Gastrocnemius medialis (tissue), 4 donors: ENCODE data around the gene MEGF8. TPM values are rescaled to one million over a fixed set of nuclear protein-coding genes. Genes with fewer than 3 reads are reported as not detected.

Experiments used
- ATAC-seq, 2 donors: fragments of 150-250 bp; one replicate each; pipeline ENCODE4 v1.9.1; 2016
- DNase-seq, 2 donors: peaks; one replicate each; pipeline ENCODE4 v3.0.0-alpha.2; 2019
- H3K27ac ChIP-seq, 4 donors: fragments of 200-600 bp; sonication (generic); 1 replicate in 1 of 4; 2 replicates in 3 of 4; pipeline ENCODE4 v1.5.1; 2016 to 2018; ENCODE audit warnings: mild to moderate bottlenecking in 2 of 4, moderate library complexity in 1 of 4
- H3K27me3 ChIP-seq, 3 donors: fragments of 200-600 bp; sonication (generic) in 2 of 3; 1 replicate in 1 of 3; 2 replicates in 2 of 3; pipeline versions ENCODE4 v1.5.1 to v1.6.0; 2016 to 2019; ENCODE audit warnings: mild to moderate bottlenecking in 1 of 3, moderate library complexity in 1 of 3
- H3K36me3 ChIP-seq, 2 donors: fragments of 200-600 bp; sonication (generic) in 1 of 2; one replicate each; pipeline ENCODE4 v1.5.1; 2017 to 2018
- H3K4me1 ChIP-seq, 2 donors: fragments of 200-600 bp; sonication (generic) in 1 of 2; one replicate each; pipeline ENCODE4 v1.5.1; 2016 to 2017; ENCODE audit warnings: mild to moderate bottlenecking in 2 of 2
- H3K4me3 ChIP-seq, 4 donors: fragments of 200-600 bp; sonication (generic) in 3 of 4; 1 replicate in 1 of 4; 2 replicates in 3 of 4; pipeline ENCODE4 v1.5.1; 2016 to 2019; ENCODE audit warnings: mild to moderate bottlenecking in 2 of 4
- H3K9me3 ChIP-seq, 3 donors: fragments of 200-600 bp; sonication (generic) in 2 of 3; 1 replicate in 1 of 3; 2 replicates in 2 of 3; pipeline ENCODE4 v1.5.1; 2016 to 2019
- POLR2A ChIP-seq, 2 donors: fragments of 450-650 bp; IDR thresholded peaks; one replicate each; pipeline ENCODE4 v1.6.1; 2017; ENCODE audit warnings: antibody characterized with exemption in 2 of 2, mild to moderate bottlenecking in 2 of 2, moderate library complexity in 2 of 2
- in situ Hi-C, 4 donors: fragments of 200-750 bp; cut with MboI; loops; one replicate each; pipeline versions ENCODE4 v1.15.0 to v1.8.0; 2017; ENCODE audit warnings: low sequenced_read_pairs in 4 of 4
- intact Hi-C: fragments of 100-400 bp; cut with DNase I; formaldehyde crosslinking; loops from one replicate; pipeline ENCODE4 v1.15.1; 2023; ENCODE audit warnings: low total_unique reads
- total RNA-seq, 4 donors: library from RNA; depleted of rRNA; stranded (reverse); fragments of >200 nt; gene quantifications; one replicate each; pipeline versions ENCODE4 v1.1.0 to v1.2.3, GENCODE V29; 2016
- TF ChIP-seq, protein P1 (sequence below), 5 experiments: fragments of 450-650 bp in 3 of 5; fragments of 200-600 bp in 2 of 5; sonication (generic) in 2 of 5; IDR thresholded peaks in 4 of 5; conservative IDR thresholded peaks in 1 of 5; 1 replicate in 4 of 5; 2 replicates in 1 of 5; pipeline ENCODE4 v1.5.1; 2016 to 2019; ENCODE audit warnings: antibody characterized with exemption in 5 of 5, mild to moderate bottlenecking in 3 of 5, moderate library complexity in 3 of 5

Gene MEGF8
- total RNA-seq, 4 donors from 2014 or later = 7.3 to 12.3 (median 10.3) TPM

- intact Hi-C loops (no loop called here), in situ Hi-C loops (no loop called here)
- H3K4me3 ChIP-seq = no peak overlapping the region
- H3K27me3 ChIP-seq = no peaks in the 10 kb centered on the region
- H3K4me1 ChIP-seq = peaks cover 0 to 4% of the 10 kb centered on the region in 2 donors
- H3K27ac ChIP-seq = no peak overlapping the region
- ATAC-seq (no peak), DNase-seq (no peak)
- TF ChIP-seq, protein P1, sequence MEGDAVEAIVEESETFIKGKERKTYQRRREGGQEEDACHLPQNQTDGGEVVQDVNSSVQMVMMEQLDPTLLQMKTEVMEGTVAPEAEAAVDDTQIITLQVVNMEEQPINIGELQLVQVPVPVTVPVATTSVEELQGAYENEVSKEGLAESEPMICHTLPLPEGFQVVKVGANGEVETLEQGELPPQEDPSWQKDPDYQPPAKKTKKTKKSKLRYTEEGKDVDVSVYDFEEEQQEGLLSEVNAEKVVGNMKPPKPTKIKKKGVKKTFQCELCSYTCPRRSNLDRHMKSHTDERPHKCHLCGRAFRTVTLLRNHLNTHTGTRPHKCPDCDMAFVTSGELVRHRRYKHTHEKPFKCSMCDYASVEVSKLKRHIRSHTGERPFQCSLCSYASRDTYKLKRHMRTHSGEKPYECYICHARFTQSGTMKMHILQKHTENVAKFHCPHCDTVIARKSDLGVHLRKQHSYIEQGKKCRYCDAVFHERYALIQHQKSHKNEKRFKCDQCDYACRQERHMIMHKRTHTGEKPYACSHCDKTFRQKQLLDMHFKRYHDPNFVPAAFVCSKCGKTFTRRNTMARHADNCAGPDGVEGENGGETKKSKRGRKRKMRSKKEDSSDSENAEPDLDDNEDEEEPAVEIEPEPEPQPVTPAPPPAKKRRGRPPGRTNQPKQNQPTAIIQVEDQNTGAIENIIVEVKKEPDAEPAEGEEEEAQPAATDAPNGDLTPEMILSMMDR (IDR thresholded peaks at IDR 0.05 in 4 of 5, conservative IDR thresholded peaks at IDR 0.05 in 1 of 5) = no peak
- TF ChIP-seq POLR2A (IDR thresholded peaks at IDR 0.05) = no peak
- no peaks in the 10 kb centered on the region for H3K9me3 ChIP-seq
- H3K36me3 ChIP-seq = no peaks in the 10 kb centered on the region
Measured at GRCh38 chr19:42370626-42371175, 45.3 kb downstream of the MEGF8 start.

DNA sequence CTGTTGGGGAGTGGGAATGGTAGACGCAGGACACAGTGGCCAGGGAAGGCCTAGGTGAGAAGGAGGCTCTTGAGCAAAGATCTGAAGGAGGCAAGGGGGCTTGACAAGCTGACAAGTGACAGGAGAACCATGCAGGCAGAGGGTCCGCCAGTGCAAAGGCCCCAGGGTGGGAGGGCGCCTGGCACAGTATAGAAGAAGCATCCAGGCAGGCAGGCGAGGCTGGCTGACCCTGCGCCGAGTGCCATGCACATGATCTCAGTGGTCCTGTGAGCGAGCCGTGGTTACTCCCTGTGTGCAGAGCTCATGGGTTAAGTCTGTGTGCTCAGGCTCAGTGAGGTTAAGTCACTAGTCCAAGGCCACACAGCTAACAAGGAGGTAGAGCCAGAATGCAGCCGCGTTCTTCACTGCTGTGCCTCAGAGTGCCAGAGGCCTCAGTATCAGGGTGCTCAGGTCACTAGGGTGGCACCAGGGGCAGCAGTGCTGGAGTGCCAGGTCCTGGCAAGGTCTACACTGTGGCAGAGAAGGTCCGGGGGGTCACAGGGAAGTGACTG is 49.5 kb downstream of the MEGF8 start:
- in situ Hi-C loops = no loop called here
- Histone ChIP-seq H3K27ac (no peak overlapping the region), H3K36me3 (no peaks in the 10 kb centered on the region), H3K9me3 (no peaks in the 10 kb centered on the region), H3K4me1 (no peaks in the 10 kb centered on the region), H3K4me3 (no peak overlapping the region), H3K27me3 (no peaks in the 10 kb centered on the region)
- no peak for DNase-seq
- TF ChIP-seq POLR2A (IDR thresholded peaks at IDR 0.05) = no peak
- TF ChIP-seq, protein P1 (IDR thresholded peaks at IDR 0.05 in 4 of 5, conservative IDR thresholded peaks at IDR 0.05 in 1 of 5) = no peak
- ATAC-seq = no peak
- intact Hi-C loops = no loop called here

GRCh38 chr19:42375415-42376176 is 50.2 kb downstream of the MEGF8 start:
- Histone ChIP-seq H3K4me3 (no peak overlapping the region), H3K9me3 (no peaks in the 10 kb centered on the region), H3K36me3 (no peaks in the 10 kb centered on the region), H3K27ac (no peak overlapping the region), H3K4me1 (no peaks in the 10 kb centered on the region), H3K27me3 (no peaks in the 10 kb centered on the region)
- ATAC-seq (no peak), DNase-seq (no peak)
- in situ Hi-C loops = no loop called here
- TF ChIP-seq, protein P1 (IDR thresholded peaks at IDR 0.05 in 4 of 5, conservative IDR thresholded peaks at IDR 0.05 in 1 of 5) = no peak
- no peak for TF ChIP-seq POLR2A (IDR thresholded peaks at IDR 0.05)
- intact Hi-C loops = no loop called here

DNA sequence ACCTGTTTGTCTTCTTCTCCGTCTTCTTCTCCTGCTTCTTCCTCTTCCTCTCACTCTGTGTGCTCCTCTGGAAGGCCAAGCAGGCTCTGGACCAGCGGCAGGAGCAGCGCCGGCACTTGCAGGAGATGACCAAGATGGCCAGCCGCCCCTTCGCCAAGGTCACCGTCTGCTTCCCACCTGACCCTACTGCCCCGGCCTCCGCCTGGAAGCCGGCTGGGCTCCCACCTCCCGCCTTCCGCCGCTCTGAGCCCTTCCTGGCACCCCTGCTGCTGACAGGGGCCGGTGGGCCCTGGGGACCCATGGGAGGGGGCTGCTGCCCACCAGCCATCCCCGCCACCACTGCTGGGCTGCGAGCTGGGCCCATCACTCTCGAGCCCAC is 50.7 kb downstream of the MEGF8 start:
- in situ Hi-C loops = no loop called here
- ATAC-seq = no peak

More for the DNA sequence above, 50.7 kb downstream of the MEGF8 start:
- no peaks in the 10 kb centered on the region for H3K9me3 ChIP-seq
- H3K27ac ChIP-seq = no peak overlapping the region
- intact Hi-C loops = no loop called here
- no peaks in the 10 kb centered on the region for H3K4me1 ChIP-seq
- no peak for DNase-seq
- H3K4me3 ChIP-seq = no peak overlapping the region
- H3K27me3 ChIP-seq = no peaks in the 10 kb centered on the region
- no peak for TF ChIP-seq POLR2A (IDR thresholded peaks at IDR 0.05)
- TF ChIP-seq, protein P1 (IDR thresholded peaks at IDR 0.05 in 4 of 5, conservative IDR thresholded peaks at IDR 0.05 in 1 of 5) = no peak
- no peaks in the 10 kb centered on the region for H3K36me3 ChIP-seq
